ENCODE measurements around the gene LRRC40. TPM values are rescaled to one million over a fixed set of nuclear protein-coding genes. Genes with fewer than 3 reads are reported as not detected.
"Not testable (repeated sequence)": the region's sequence is repeated elsewhere in the genome, so short reads cannot be mapped to it uniquely, and the experiment has no call there.

Gene LRRC40
- total RNA-seq, 1 experiment from 2014 or later, result 32.7 TPM

- no peaks in the 10 kb centered on the region for H3K27me3 ChIP-seq (replicated peaks; ENCODE audit: insufficient read depth, low read depth, low read length, poor library complexity)
- no TSS peak for BruUV-seq (replicated peaks)
- intact Hi-C loops (cut with micrococcal nuclease; ENCODE audit: unreplicated experiment), result no loop called here
- peaks cover 13% of the 10 kb centered on the region for H3K36me3 ChIP-seq (ENCODE audit: insufficient read depth, low read length, poor library complexity, severe bottlenecking)
- ChIA-PET POLR2A (ENCODE audit: low non-redundant PET) (no interaction called here), CTCF (no interaction called here)
- no peak for DNase-seq (ENCODE audit: low spot score)
- no peaks in the 10 kb centered on the region for H3K9me3 ChIP-seq (ENCODE audit: low read depth, low read length, poor library complexity, severe bottlenecking)
- peaks cover 6% of the 10 kb centered on the region for H3K4me1 ChIP-seq (ENCODE audit: insufficient read depth, low read length, poor library complexity, severe bottlenecking)
- H3K4me3 ChIP-seq (ENCODE audit: low read depth, low read length, poor library complexity, severe bottlenecking), result no peak overlapping the region
- TF ChIP-seq EZH2 (IDR thresholded peaks at IDR 0.05; ENCODE audit: borderline replicate concordance, low read depth, low read length, poor library complexity, severe bottlenecking) (no peak), CTCF (conservative IDR thresholded peaks at IDR 0.05; ENCODE audit: low read depth, low read length) (no peak)
- H3K27ac ChIP-seq (ENCODE audit: low read depth, low read length, poor library complexity, severe bottlenecking), result peak overlapping the region; percentile 0
Measured at GRCh38 chr1:70210820-70211219, 5.4 kb upstream of the LRRC40 start.

GRCh38 chr1:70208292-70208691 lies 2.9 kb upstream of the LRRC40 start:
- no peak overlapping the region for H3K27ac ChIP-seq (ENCODE audit: low read depth, low read length, poor library complexity, severe bottlenecking)
- H3K9me3 ChIP-seq (ENCODE audit: low read depth, low read length, poor library complexity, severe bottlenecking), result no peaks in the 10 kb centered on the region
- BruUV-seq (replicated peaks), result no TSS peak
- intact Hi-C loops (cut with micrococcal nuclease; ENCODE audit: unreplicated experiment), result loop anchor here (5.0 kb wide), 1 partner anchor 154 kb away; no protein-coding TSS in a partner anchor
- CTCF ChIA-PET, result interaction anchor here (0.5 kb wide), 1 partner anchor 12 kb away, joined by 3 read pairs; no protein-coding TSS in a partner anchor
- POLR2A ChIA-PET (ENCODE audit: low non-redundant PET), result no interaction called here
- peaks cover 15% of the 10 kb centered on the region for H3K4me1 ChIP-seq (ENCODE audit: insufficient read depth, low read length, poor library complexity, severe bottlenecking)
- H3K4me3 ChIP-seq (ENCODE audit: low read depth, low read length, poor library complexity, severe bottlenecking), result no peak overlapping the region
- peaks cover 13% of the 10 kb centered on the region for H3K36me3 ChIP-seq (ENCODE audit: insufficient read depth, low read length, poor library complexity, severe bottlenecking)
- TF ChIP-seq CTCF (conservative IDR thresholded peaks at IDR 0.05; ENCODE audit: low read depth, low read length) (no peak), EZH2 (IDR thresholded peaks at IDR 0.05; ENCODE audit: borderline replicate concordance, low read depth, low read length, poor library complexity, severe bottlenecking) (no peak)
- H3K27me3 ChIP-seq (replicated peaks; ENCODE audit: insufficient read depth, low read depth, low read length, poor library complexity), result no peaks in the 10 kb centered on the region
- no peak for DNase-seq (ENCODE audit: low spot score)

DNA sequence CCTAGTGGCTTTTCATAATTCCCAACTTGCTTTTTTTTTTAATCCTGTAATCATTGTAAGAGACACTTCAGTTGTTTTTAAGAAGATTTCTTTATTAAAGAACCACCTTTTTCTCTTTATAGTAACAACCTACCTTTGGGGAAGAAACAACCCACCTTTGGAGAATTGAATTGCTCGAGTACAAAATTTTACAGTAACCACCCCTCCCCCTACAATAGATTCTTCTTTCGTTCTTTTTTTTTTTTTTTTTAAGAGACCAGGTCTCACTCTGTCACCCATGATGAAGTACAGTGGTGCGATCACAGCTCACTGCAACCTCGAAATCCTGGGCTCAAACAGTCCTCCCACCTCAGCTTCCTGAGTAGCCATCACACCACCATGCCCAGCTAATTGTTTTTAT lies 2.1 kb upstream of the LRRC40 start:
- intact Hi-C loops (cut with micrococcal nuclease; ENCODE audit: unreplicated experiment), result loop anchor here (5.0 kb wide), 1 partner anchor 155 kb away; no protein-coding TSS in a partner anchor
- BruUV-seq (replicated peaks), result no TSS peak
- H3K27me3 ChIP-seq (replicated peaks; ENCODE audit: insufficient read depth, low read depth, low read length, poor library complexity), result no peaks in the 10 kb centered on the region
- H3K9me3 ChIP-seq (ENCODE audit: low read depth, low read length, poor library complexity, severe bottlenecking), result no peaks in the 10 kb centered on the region
- POLR2A ChIA-PET (ENCODE audit: low non-redundant PET), result no interaction called here
- no peak for DNase-seq (ENCODE audit: low spot score)
- peaks cover 15% of the 10 kb centered on the region for H3K4me1 ChIP-seq (ENCODE audit: insufficient read depth, low read length, poor library complexity, severe bottlenecking)
- H3K36me3 ChIP-seq (ENCODE audit: insufficient read depth, low read length, poor library complexity, severe bottlenecking), result peaks cover 13% of the 10 kb centered on the region
- TF ChIP-seq EZH2 (IDR thresholded peaks at IDR 0.05; ENCODE audit: borderline replicate concordance, low read depth, low read length, poor library complexity, severe bottlenecking) (no peak), CTCF (conservative IDR thresholded peaks at IDR 0.05; ENCODE audit: low read depth, low read length) (no peak)
- H3K4me3 ChIP-seq (ENCODE audit: low read depth, low read length, poor library complexity, severe bottlenecking), result peak overlapping the region; percentile 67
- CTCF ChIA-PET, result no interaction called here
- no peak overlapping the region for H3K27ac ChIP-seq (ENCODE audit: low read depth, low read length, poor library complexity, severe bottlenecking)

GRCh38 chr1:70206833-70207232 lies 1.5 kb upstream of the LRRC40 start:
- H3K4me1 ChIP-seq (ENCODE audit: insufficient read depth, low read length, poor library complexity, severe bottlenecking), result peaks cover 15% of the 10 kb centered on the region
- BruUV-seq (replicated peaks); POLR2A ChIA-PET (ENCODE audit: low non-redundant PET); CTCF ChIA-PET; DNase-seq (ENCODE audit: low spot score); H3K27me3 ChIP-seq (replicated peaks; ENCODE audit: insufficient read depth, low read depth, low read length, poor library complexity); H3K9me3 ChIP-seq (ENCODE audit: low read depth, low read length, poor library complexity, severe bottlenecking): not testable (repeated sequence)
- peak overlapping the region; percentile 67 for H3K4me3 ChIP-seq (ENCODE audit: low read depth, low read length, poor library complexity, severe bottlenecking)
- intact Hi-C loops (cut with micrococcal nuclease; ENCODE audit: unreplicated experiment), result loop anchor here (5.0 kb wide), 1 partner anchor 155 kb away; no protein-coding TSS in a partner anchor
- peak overlapping the region; percentile 91 for H3K27ac ChIP-seq (ENCODE audit: low read depth, low read length, poor library complexity, severe bottlenecking)
- H3K36me3 ChIP-seq (ENCODE audit: insufficient read depth, low read length, poor library complexity, severe bottlenecking), result peaks cover 13% of the 10 kb centered on the region

Data from A673 (cell line).